HAP-1 (cell line): ENCODE results near the gene MMP17.
A peak's percentile ranks its signal among the peaks of the same experiment; 100 is the strongest.
"Not testable (repeated sequence)": the region's sequence is repeated elsewhere in the genome, so short reads cannot be mapped to it uniquely, and the experiment has no call there.

ENCODE experiments used
- DNase-seq, 2 experiments: peaks; one replicate each; pipeline ENCODE4 v3.0.0-alpha.2; 2016 to 2020; ENCODE audit warnings: low spot score in 2 of 2
- H3K27me3 ChIP-seq: fragments of 250-450 bp; sonication (Bioruptor Pico); 2 replicates; pipeline ENCODE4 v1.5.1; 2020; ENCODE audit warnings: low read depth, mild to moderate bottlenecking, moderate library complexity
- H3K36me3 ChIP-seq: fragments of 250-450 bp; sonication (Bioruptor Pico); replicated peaks from 2 replicates; pipeline ENCODE4 v1.5.1; 2020; ENCODE audit warnings: mild to moderate bottlenecking
- H3K4me1 ChIP-seq: fragments of 250-450 bp; sonication (Bioruptor Pico); 2 replicates; pipeline ENCODE4 v1.5.1; 2020; ENCODE audit warnings: mild to moderate bottlenecking
- H3K4me3 ChIP-seq: fragments of 250-450 bp; sonication (Bioruptor Pico); 2 replicates; pipeline ENCODE4 v1.5.1; 2020; ENCODE audit warnings: mild to moderate bottlenecking, moderate library complexity
- H3K9me3 ChIP-seq: fragments of 250-450 bp; sonication (Bioruptor Pico); 2 replicates; pipeline ENCODE4 v1.5.1; 2020; ENCODE audit warnings: mild to moderate bottlenecking, moderate library complexity
- in situ Hi-C: fragments of 300-500 bp; cut with MboI; formaldehyde crosslinking; loops from 3 replicates; pipeline ENCODE4 v1.14.3; 2020; ENCODE audit warnings: low sequenced_read_pairs, inconsistent platforms, mixed read lengths

The MMP17 gene

DNA sequence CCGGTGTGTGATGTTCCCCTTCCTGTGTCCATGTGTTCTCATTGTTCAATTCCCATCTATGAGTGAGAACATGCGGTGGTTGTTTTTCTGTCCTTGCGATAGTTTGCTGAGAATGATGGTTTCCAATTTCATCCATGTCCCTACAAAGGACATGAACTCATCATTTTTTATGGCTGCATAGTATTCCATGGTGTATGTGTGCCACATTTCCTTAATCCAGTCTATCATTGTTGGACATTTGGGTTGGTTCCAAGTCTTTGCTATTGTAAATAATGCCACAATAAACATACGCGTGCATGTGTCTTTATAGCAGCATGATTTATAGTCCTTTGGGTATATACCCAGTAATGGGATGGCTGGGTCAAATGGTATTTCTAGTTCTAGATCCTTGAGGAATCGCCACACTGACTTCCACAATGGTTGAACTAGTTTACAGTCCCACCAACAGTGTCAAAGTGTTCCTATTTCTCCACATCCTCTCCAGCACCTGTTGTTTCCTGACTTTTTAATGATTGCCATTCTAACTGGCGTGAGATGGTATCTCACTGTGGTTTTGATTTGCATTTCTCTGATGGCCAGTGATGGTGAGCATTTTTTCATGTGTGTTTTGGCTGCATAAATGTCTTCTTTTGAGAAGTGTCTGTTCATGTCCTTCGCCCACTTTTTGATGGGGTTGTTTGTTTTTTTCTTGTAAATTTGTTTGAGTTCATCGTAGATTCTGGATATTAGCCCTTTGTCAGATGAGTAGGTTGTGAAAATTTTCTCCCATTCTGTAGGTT is 18.5 kb upstream of the MMP17 start:
- H3K36me3 ChIP-seq, H3K4me3 ChIP-seq, H3K9me3 ChIP-seq, in situ Hi-C loops, H3K27me3 ChIP-seq, DNase-seq, H3K4me1 ChIP-seq: not testable (repeated sequence)

DNA sequence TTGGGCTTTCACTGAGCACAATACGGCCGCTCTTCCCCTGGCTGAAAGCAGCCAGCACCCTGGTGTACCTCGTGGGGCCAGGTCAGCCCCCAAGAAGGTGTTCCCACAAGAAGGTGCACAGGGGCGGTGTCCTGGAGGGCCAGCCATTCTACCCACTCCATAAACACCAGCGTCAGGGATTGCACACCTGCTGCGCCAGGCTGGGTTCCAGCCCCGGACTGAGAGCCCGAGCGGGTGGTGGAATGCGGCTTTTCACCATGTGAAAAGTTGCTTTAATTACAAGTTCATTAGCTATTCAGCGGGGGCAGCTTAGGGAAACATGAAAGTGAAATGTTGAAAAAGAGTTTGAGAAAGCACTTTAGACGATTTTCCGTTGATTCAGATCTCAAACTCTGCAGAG is 17.5 kb upstream of the MMP17 start:
- Histone ChIP-seq H3K36me3 (no peaks in the 10 kb centered on the region), H3K9me3 (no peaks in the 10 kb centered on the region), H3K4me3 (no peak overlapping the region), H3K4me1 (no peaks in the 10 kb centered on the region; the same call in 1 of the 2 replicates), H3K27me3 (no peaks in the 10 kb centered on the region)
- DNase-seq, result no peak
- in situ Hi-C loops, result no loop called here

DNA sequence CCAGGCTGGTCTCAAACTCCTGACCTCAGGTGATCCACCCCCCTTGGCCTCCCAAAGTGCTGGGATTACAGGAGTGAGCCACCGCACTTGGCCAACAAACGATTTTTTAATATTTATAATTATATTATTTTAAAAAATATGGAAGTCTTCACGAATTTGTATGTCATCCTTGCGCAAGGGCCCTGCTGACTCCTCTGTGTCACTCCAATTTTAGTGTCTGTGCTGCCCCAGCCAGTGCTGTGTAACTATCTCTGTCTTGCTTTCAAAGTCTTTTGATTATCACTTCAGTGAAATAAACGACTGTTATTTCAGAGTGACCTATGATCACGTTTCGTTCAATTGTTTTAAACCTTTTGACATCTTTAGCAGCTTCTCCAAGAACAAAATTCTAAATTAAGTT is 13.1 kb upstream of the MMP17 start:
- Histone ChIP-seq H3K36me3 (no peaks in the 10 kb centered on the region), H3K27me3 (no peaks in the 10 kb centered on the region), H3K4me1 (no peaks in the 10 kb centered on the region), H3K4me3 (no peak overlapping the region), H3K9me3 (no peaks in the 10 kb centered on the region)
- in situ Hi-C loops, result no loop called here
- no peak for DNase-seq

DNA sequence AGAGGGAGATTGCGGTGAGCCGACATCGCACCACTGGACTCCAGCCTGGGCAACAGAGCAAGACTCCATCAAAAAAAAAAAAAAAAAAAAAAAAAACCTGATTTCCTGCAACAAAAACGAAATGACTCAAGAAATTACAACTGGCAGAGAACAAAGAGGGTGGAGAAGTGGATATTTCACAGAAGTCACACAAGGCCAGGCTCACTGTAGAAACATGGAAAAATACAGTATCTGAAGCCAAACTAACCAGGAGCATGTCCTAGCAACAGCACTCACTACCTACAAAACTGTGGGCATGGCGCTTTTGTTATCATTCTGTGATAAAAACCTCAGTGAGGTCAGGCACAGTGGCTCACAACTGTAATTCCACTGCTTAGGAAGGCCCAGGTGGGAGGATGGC is 11.7 kb upstream of the MMP17 start:
- Histone ChIP-seq H3K36me3 (no peaks in the 10 kb centered on the region), H3K27me3 (no peaks in the 10 kb centered on the region), H3K4me3 (no peak overlapping the region), H3K4me1 (no peaks in the 10 kb centered on the region), H3K9me3 (no peaks in the 10 kb centered on the region)
- DNase-seq, result no peak
- in situ Hi-C loops, result no loop called here

DNA sequence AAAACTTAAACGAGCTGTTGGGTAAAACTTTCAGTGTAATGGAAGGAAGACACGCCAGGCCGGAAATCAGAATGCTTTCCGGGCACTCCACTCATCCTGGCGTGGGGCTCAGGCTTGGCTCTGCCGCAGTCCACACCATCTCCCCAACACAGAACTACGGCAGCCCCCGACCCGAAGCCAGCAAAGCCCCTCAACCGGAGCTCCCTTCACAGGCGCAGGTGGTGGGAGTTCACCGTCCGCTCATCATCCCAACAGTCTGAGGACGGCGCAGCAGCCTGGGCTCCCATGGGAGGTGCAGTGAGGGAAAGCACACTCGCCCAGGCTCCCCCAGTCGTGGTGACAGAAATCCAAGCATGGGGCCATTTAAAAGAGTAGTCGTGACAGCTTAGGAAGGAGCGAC is 11.0 kb upstream of the MMP17 start:
- Histone ChIP-seq H3K4me3 (no peak overlapping the region), H3K4me1 (no peaks in the 10 kb centered on the region), H3K9me3 (no peaks in the 10 kb centered on the region), H3K36me3 (no peaks in the 10 kb centered on the region), H3K27me3 (no peaks in the 10 kb centered on the region)
- DNase-seq, result no peak
- in situ Hi-C loops, result no loop called here

DNA sequence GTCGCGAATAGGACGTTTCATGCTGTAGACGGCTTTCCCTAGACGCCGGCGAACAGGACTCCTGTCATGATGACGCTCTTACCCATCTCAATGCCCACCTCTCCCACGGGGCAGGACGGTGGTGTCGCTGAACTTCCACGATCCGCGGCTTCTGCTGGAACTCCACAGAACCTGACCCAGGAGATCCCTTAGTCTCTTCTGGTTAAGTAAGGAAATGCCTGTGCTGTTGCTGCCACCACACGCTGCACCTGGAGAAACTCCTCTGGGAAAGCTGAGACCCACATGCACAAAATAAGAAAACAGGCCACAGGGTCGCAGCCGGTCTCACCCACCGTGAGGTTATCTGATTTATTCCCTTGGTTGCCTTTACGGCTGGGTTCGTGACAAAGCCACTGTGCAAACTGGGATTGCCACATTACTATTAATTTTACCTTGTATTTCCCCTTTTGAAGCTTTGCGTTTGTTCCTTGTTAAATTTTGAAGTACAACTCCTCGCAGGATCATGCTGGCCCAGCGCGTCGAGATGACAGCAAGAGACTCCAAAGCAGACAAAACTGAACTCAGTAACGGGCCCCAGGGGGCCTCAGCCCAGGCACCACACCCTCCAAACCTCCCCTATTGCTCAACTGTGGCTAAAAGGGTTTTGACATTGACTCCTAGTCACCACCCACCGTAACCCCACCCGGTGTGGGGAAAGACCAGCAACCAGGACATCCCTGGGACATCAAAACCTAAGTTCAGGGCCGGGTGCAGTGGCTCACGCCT is 9.2 kb upstream of the MMP17 start:
- H3K4me3 ChIP-seq, result no peak overlapping the region
- no peaks in the 10 kb centered on the region for H3K36me3 ChIP-seq
- in situ Hi-C loops, result no loop called here
- no peaks in the 10 kb centered on the region for H3K9me3 ChIP-seq
- H3K4me1 ChIP-seq, result no peaks in the 10 kb centered on the region
- DNase-seq, result no peak
- no peaks in the 10 kb centered on the region for H3K27me3 ChIP-seq

DNA sequence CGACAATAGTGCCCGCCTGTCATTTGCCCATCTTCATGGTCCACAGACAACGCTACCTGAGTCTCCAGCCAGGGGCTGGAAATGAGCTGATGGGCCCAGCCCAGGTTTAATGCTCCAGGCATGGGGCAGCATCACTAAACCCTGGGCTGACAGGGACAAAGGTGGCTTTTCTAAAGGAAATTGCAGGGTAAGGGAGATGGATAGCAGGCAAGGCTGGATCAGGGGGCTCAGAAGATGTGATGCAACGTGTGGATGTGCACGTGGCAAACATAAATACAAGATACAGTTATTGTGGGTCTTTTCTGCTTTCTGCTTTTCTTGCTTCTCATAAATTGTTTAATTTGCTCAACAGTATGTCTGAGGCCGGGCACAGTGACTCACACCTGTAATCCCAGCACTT is 3.7 kb upstream of the MMP17 start:
- no peaks in the 10 kb centered on the region for H3K36me3 ChIP-seq
- no peaks in the 10 kb centered on the region for H3K27me3 ChIP-seq
- H3K4me1 ChIP-seq, result no peaks in the 10 kb centered on the region
- no peak overlapping the region for H3K4me3 ChIP-seq
- in situ Hi-C loops, result no loop called here
- no peaks in the 10 kb centered on the region for H3K9me3 ChIP-seq
- DNase-seq, result no peak

DNA sequence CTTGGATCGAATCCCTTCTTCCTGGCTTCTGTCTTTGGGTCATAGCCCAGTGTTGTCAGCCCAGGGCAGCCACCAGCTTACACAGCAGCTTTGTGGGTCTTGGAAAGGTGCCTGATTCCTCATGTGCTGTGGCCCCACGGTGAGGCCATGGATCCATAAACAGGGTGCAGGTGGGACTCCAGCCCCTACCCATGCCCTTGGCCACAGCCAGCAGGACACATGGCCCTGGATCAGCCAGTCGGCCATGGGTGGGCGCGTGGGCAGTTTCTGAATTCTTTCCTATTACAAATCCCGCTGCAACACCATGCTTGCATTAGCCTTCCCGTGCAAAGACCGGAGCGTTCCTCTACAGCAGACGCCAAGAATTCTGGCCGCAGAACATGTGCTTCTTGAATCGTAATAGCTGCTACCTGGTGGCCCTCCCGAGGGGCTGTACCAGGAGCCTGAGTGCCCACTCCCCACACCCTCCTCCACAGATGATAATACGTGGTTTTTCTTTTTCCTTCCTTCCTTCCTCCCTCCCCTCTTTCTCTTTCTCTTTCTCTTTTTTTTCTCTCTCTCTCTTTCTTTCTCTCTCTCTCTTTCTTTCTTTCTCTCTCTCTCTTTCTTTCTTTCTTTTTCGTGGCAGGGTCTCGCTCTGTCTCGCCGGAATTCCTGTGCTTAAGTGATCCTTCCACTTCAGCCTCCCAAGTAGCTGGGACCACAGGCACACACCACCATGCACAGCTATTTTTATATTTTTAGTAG is 2.9 kb upstream of the MMP17 start:
- Histone ChIP-seq H3K9me3 (no peaks in the 10 kb centered on the region), H3K27me3 (no peaks in the 10 kb centered on the region), H3K4me1 (no peaks in the 10 kb centered on the region), H3K36me3 (no peaks in the 10 kb centered on the region), H3K4me3 (no peak overlapping the region)
- no peak for DNase-seq
- in situ Hi-C loops, result no loop called here

DNA sequence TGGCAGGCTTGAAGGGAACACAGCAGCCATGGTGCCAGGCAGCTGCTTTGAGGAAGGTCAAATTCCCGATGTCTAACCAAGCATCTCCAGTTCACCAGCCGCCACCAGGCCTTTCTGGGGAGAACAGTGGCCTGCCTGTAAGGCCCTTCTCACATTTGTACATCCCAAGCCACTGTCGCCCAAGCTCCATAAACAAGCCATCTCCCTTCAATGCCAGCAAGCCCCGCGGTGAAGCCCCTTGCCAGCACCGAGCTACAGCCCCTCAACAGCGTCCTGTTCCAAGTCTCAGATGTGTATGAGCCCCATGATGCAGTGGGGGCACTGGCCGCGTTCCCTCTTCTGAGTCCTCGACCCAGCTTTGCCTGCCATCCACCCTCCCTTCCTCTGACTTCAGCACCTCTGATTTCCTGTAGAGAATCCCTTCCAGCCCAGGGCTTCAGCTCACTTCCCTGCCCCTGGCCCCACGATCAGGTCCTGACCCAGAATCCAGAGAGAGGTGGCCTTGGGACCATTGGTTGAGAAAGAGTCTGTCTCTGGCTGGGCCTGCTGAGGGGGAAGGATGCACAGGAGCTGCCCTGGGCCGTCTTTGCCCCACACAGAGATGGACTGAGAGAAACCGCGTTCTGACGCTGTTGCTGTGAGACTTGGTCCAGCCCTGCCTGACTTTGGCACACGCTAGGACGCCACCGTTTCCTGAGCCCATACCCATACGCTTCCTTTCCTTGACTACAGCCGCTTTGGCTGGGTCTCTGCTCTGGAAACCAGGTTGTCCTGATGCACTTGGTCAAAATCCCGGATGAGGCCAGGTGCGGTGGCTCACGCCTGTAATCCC is 1.9 kb upstream of the MMP17 start:
- H3K27me3 ChIP-seq, result no peaks in the 10 kb centered on the region

DNA sequence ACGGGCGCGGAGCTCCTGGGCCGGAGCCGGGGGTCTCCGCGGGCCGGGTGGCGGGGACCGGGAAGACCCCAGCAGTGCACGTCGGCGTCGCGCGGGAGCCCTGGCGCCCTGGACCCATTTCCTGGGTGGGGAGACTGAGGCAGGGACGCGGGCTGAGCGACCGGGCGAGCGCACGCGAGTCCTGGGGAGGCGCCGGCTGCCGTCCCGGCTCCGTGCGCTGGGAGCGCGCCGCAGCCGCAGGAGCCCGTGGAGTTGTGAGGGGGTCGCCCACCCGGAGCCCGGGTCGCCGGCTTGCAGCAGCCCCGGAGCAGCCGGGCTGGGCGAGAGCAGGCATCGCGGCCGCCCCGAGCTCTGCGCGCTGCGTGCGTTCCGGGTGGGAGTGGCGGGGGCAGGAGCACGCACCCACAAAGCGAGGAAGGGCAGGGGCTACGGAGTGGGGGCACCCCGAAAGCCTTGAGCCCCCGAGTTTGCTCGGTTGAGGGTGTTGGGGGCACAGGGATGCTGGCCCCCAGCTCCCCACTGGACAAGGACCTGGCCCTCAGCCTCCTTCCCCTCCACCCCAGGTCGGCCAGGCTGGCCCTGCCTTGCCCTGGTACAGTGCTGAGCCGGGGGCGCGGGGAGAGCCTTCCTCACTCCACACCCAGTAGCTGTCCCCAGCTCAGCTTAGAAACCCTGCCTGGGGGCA is 620 bp downstream of the MMP17 start:
- Histone ChIP-seq H3K4me3 (peak overlapping the region; percentile 68), H3K36me3 (no peaks in the 10 kb centered on the region), H3K27me3 (no peaks in the 10 kb centered on the region), H3K4me1 (peaks cover 4% of the 10 kb centered on the region), H3K9me3 (no peaks in the 10 kb centered on the region)
- DNase-seq, result peak; percentile 17 to 66
- in situ Hi-C loops, result no loop called here

More for the DNA sequence above, 1.9 kb upstream of the MMP17 start:
- Histone ChIP-seq H3K4me3 (no peak overlapping the region), H3K9me3 (no peaks in the 10 kb centered on the region), H3K36me3 (no peaks in the 10 kb centered on the region), H3K4me1 (peaks cover 4% of the 10 kb centered on the region)
- in situ Hi-C loops, result no loop called here
- DNase-seq, result no peak

DNA sequence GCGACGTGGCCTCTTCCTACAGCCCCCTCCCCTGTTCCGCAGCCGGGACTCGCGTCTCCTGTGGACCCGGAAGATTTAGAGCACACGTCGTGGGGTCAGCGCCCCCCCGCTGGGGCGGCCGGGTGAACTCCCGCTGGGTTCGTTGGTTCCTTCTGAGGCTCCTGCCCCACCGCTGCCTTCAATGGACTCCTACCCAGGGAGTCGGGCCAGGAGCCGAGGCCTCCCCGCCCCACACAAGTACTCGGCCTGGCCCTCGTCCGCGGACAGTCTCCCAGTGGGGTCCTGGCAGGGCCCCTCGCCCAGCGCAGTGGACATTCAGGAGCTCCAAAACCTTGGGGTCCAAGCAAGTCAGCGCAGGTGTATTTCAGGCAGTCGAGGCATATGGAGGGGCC is 1.2 kb downstream of the MMP17 start:
- Histone ChIP-seq H3K4me1 (peaks cover 4% of the 10 kb centered on the region), H3K36me3 (no peaks in the 10 kb centered on the region), H3K4me3 (peak overlapping the region; percentile 68), H3K27me3 (no peaks in the 10 kb centered on the region), H3K9me3 (no peaks in the 10 kb centered on the region)
- no peak for DNase-seq
- in situ Hi-C loops, result no loop called here

DNA sequence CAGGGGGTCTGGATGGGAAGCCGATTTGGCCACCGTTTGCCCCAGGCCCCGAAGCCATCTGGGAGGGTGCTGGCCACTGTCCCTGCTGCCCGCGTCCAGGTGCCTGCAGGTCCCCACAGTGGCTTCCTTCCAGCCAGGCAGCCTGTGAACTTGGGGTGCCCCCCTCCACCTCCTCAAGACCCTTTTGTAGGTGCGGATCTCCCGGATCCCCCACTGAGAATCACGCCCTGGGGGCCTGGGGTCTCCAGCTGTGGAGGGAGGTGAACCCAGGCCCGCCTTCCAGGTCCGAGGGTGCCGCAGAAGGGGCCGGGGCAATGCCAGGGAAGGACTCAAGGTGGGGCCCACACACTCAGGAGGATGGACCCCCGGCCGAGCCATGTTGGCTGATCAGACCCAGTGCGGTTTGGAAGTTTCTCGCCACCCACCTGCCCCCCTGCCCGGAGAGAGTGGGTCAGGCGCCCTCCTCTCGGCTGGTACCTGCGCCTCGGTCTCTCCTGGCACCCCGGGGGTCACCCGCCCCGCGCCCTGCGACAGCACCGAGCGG is 1.7 kb downstream of the MMP17 start:
- Histone ChIP-seq H3K36me3 (no peaks in the 10 kb centered on the region), H3K4me1 (peaks cover 4% of the 10 kb centered on the region), H3K27me3 (no peaks in the 10 kb centered on the region), H3K4me3 (peak overlapping the region; percentile 68), H3K9me3 (no peaks in the 10 kb centered on the region)
- peak in 1 of 2 experiments; percentile 62 for DNase-seq
- in situ Hi-C loops, result no loop called here
